GM23338 (cell line): ENCODE data around the gene IGSF9B.

Experiments used
- CREB1 ChIP-seq: fragments of 250-450 bp; sonication (Bioruptor Pico); IDR thresholded peaks from 2 replicates; pipeline ENCODE4 v1.5.0; 2020; ENCODE audit warnings: low read depth, mild to moderate bottlenecking, moderate library complexity
- EZH2 ChIP-seq: fragments of 200-600 bp; sonication (generic); IDR thresholded peaks from one replicate; pipeline ENCODE4 v1.8.0; 2017; ENCODE audit warnings: antibody characterized with exemption, mild to moderate bottlenecking, low read depth; ENCODE audit not compliant: unreplicated experiment
- EZH2phosphoT487 ChIP-seq: fragments of 200-600 bp; sonication (generic); IDR thresholded peaks from one replicate; pipeline ENCODE4 v1.8.1; 2018; ENCODE audit warnings: antibody characterized with exemption; ENCODE audit not compliant: unreplicated experiment
- JUNB ChIP-seq: IDR thresholded peaks from one replicate; pipeline ENCODE4 v1.6.1; 2016; ENCODE audit warnings: antibody characterized with exemption; ENCODE audit not compliant: unreplicated experiment
- NANOG ChIP-seq: IDR thresholded peaks from 2 replicates; pipeline ENCODE4 v1.6.1; 2016; ENCODE audit warnings: antibody characterized with exemption, borderline replicate concordance
- POLR2AphosphoS5 ChIP-seq: IDR thresholded peaks from 2 replicates; pipeline ENCODE4 v1.6.1; 2016; ENCODE audit warnings: antibody characterized with exemption, low read depth
- STAT1 ChIP-seq: IDR thresholded peaks from one replicate; pipeline ENCODE4 v1.6.1; 2016; ENCODE audit warnings: antibody characterized with exemption; ENCODE audit not compliant: unreplicated experiment
- ZNF114 ChIP-seq: fragments of 250-450 bp; sonication (Bioruptor Pico); IDR thresholded peaks from 2 replicates; pipeline ENCODE4 v1.5.0; 2020; ENCODE audit warnings: mild to moderate bottlenecking, moderate library complexity
- ZNF331 ChIP-seq: fragments of 250-450 bp; sonication (Bioruptor Pico); IDR thresholded peaks from 2 replicates; pipeline ENCODE4 v1.5.0; 2020; ENCODE audit warnings: low read depth, mild to moderate bottlenecking, moderate library complexity
- TF ChIP-seq, protein P1 (sequence below), 2 experiments: fragments of 200-600 bp in 1 of 2; sonication (generic) in 1 of 2; conservative IDR thresholded peaks; 2 replicates each; pipeline versions ENCODE4 v1.5.1 to v1.6.1; 2016 to 2017; ENCODE audit warnings: antibody characterized with exemption in 2 of 2, low read depth in 2 of 2, mild to moderate bottlenecking in 2 of 2, moderate library complexity in 1 of 2
- TF ChIP-seq, protein P2 (sequence below): IDR thresholded peaks from one replicate; pipeline ENCODE4 v1.6.1; 2018; ENCODE audit warnings: antibody characterized with exemption; ENCODE audit not compliant: unreplicated experiment
- TF ChIP-seq, protein P3 (sequence below): IDR thresholded peaks from 2 replicates; pipeline ENCODE4 v1.6.1; 2016; ENCODE audit warnings: antibody characterized with exemption
- TF ChIP-seq, protein P4 (sequence below): fragments of 250-450 bp; sonication (Bioruptor Pico); IDR thresholded peaks from 2 replicates; pipeline ENCODE4 v1.5.0; 2020; ENCODE audit warnings: mild to moderate bottlenecking, moderate library complexity

DNA sequence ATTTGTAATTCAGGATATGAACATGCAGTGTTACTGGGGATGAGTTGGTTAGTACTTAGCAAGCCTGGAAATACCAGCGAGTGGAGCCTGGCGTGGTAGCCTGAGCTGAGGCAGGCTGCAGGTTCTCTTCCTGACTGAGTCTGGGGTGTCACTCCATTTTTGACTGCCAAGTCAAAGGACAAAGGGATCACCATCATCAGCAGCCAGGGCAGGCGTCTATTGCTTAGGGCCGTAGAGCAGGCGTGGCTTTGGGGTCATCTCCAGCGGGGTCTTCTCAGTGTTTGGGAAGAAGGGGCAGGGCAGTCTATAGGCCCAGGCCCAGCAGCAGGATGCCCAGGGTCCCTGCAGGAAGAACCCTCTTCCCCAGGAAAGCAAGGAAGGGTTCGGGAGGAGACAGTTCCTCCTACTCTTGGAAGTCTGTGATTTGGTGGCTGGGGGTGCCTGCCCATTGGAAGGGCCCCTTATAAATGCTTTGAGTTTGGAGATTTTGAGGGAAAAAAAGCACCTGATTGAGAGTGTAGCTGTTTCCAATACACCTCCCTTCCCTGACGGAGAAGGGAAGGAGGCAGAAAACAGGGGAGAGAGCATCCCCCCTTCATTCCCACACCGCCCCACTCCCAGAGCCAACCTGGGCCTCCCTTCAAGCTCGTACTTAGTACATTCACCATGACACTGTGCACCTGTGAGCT, 60.0 kb downstream of the IGSF9B start:
- TF ChIP-seq, protein P1, sequence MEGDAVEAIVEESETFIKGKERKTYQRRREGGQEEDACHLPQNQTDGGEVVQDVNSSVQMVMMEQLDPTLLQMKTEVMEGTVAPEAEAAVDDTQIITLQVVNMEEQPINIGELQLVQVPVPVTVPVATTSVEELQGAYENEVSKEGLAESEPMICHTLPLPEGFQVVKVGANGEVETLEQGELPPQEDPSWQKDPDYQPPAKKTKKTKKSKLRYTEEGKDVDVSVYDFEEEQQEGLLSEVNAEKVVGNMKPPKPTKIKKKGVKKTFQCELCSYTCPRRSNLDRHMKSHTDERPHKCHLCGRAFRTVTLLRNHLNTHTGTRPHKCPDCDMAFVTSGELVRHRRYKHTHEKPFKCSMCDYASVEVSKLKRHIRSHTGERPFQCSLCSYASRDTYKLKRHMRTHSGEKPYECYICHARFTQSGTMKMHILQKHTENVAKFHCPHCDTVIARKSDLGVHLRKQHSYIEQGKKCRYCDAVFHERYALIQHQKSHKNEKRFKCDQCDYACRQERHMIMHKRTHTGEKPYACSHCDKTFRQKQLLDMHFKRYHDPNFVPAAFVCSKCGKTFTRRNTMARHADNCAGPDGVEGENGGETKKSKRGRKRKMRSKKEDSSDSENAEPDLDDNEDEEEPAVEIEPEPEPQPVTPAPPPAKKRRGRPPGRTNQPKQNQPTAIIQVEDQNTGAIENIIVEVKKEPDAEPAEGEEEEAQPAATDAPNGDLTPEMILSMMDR (conservative IDR thresholded peaks at IDR 0.05; ENCODE audit: low read depth in 2 of 2), result no peak
- TF ChIP-seq EZH2phosphoT487, result no peak
- TF ChIP-seq POLR2AphosphoS5, result no peak
- no peak for TF ChIP-seq EZH2
- TF ChIP-seq CREB1, result no peak
- TF ChIP-seq, protein P2, sequence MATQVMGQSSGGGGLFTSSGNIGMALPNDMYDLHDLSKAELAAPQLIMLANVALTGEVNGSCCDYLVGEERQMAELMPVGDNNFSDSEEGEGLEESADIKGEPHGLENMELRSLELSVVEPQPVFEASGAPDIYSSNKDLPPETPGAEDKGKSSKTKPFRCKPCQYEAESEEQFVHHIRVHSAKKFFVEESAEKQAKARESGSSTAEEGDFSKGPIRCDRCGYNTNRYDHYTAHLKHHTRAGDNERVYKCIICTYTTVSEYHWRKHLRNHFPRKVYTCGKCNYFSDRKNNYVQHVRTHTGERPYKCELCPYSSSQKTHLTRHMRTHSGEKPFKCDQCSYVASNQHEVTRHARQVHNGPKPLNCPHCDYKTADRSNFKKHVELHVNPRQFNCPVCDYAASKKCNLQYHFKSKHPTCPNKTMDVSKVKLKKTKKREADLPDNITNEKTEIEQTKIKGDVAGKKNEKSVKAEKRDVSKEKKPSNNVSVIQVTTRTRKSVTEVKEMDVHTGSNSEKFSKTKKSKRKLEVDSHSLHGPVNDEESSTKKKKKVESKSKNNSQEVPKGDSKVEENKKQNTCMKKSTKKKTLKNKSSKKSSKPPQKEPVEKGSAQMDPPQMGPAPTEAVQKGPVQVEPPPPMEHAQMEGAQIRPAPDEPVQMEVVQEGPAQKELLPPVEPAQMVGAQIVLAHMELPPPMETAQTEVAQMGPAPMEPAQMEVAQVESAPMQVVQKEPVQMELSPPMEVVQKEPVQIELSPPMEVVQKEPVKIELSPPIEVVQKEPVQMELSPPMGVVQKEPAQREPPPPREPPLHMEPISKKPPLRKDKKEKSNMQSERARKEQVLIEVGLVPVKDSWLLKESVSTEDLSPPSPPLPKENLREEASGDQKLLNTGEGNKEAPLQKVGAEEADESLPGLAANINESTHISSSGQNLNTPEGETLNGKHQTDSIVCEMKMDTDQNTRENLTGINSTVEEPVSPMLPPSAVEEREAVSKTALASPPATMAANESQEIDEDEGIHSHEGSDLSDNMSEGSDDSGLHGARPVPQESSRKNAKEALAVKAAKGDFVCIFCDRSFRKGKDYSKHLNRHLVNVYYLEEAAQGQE, result no peak
- TF ChIP-seq JUNB, result no peak
- TF ChIP-seq ZNF331 (CRISPR knock-in tag), result no peak
- TF ChIP-seq, protein P3, sequence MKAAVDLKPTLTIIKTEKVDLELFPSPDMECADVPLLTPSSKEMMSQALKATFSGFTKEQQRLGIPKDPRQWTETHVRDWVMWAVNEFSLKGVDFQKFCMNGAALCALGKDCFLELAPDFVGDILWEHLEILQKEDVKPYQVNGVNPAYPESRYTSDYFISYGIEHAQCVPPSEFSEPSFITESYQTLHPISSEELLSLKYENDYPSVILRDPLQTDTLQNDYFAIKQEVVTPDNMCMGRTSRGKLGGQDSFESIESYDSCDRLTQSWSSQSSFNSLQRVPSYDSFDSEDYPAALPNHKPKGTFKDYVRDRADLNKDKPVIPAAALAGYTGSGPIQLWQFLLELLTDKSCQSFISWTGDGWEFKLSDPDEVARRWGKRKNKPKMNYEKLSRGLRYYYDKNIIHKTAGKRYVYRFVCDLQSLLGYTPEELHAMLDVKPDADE, result no peak
- TF ChIP-seq, protein P4, sequence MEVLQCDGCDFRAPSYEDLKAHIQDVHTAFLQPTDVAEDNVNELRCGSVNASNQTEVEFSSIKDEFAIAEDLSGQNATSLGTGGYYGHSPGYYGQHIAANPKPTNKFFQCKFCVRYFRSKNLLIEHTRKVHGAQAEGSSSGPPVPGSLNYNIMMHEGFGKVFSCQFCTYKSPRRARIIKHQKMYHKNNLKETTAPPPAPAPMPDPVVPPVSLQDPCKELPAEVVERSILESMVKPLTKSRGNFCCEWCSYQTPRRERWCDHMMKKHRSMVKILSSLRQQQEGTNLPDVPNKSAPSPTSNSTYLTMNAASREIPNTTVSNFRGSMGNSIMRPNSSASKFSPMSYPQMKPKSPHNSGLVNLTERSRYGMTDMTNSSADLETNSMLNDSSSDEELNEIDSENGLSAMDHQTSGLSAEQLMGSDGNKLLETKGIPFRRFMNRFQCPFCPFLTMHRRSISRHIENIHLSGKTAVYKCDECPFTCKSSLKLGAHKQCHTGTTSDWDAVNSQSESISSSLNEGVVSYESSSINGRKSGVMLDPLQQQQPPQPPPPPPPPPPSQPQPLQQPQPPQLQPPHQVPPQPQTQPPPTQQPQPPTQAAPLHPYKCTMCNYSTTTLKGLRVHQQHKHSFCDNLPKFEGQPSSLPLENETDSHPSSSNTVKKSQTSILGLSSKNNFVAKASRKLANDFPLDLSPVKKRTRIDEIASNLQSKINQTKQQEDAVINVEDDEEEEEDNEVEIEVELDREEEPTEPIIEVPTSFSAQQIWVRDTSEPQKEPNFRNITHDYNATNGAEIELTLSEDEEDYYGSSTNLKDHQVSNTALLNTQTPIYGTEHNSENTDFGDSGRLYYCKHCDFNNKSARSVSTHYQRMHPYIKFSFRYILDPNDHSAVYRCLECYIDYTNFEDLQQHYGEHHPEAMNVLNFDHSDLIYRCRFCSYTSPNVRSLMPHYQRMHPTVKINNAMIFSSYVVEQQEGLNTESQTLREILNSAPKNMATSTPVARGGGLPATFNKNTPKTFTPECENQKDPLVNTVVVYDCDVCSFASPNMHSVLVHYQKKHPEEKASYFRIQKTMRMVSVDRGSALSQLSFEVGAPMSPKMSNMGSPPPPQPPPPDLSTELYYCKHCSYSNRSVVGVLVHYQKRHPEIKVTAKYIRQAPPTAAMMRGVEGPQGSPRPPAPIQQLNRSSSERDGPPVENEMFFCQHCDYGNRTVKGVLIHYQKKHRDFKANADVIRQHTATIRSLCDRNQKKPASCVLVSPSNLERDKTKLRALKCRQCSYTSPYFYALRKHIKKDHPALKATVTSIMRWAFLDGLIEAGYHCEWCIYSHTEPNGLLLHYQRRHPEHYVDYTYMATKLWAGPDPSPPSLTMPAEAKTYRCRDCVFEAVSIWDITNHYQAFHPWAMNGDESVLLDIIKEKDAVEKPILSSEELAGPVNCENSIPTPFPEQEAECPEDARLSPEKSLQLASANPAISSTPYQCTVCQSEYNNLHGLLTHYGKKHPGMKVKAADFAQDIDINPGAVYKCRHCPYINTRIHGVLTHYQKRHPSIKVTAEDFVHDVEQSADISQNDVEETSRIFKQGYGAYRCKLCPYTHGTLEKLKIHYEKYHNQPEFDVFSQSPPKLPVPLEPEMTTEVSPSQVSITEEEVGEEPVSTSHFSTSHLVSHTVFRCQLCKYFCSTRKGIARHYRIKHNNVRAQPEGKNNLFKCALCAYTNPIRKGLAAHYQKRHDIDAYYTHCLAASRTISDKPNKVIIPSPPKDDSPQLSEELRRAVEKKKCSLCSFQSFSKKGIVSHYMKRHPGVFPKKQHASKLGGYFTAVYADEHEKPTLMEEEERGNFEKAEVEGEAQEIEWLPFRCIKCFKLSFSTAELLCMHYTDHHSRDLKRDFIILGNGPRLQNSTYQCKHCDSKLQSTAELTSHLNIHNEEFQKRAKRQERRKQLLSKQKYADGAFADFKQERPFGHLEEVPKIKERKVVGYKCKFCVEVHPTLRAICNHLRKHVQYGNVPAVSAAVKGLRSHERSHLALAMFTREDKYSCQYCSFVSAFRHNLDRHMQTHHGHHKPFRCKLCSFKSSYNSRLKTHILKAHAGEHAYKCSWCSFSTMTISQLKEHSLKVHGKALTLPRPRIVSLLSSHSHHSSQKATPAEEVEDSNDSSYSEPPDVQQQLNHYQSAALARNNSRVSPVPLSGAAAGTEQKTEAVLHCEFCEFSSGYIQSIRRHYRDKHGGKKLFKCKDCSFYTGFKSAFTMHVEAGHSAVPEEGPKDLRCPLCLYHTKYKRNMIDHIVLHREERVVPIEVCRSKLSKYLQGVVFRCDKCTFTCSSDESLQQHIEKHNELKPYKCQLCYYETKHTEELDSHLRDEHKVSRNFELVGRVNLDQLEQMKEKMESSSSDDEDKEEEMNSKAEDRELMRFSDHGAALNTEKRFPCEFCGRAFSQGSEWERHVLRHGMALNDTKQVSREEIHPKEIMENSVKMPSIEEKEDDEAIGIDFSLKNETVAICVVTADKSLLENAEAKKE (CRISPR knock-in tag), result no peak
- TF ChIP-seq STAT1, result no peak
- TF ChIP-seq ZNF114 (CRISPR knock-in tag), result no peak
- no peak for TF ChIP-seq NANOG
